Measurements from ENCODE around the gene FEZF1.

GRCh38 chr7:122309421-122309820 lies 4.9 kb upstream of the FEZF1 start:
- no peak for TF ChIP-seq EZH2phosphoT487 (conservative IDR thresholded peaks at IDR 0.05; ENCODE audit: low read length)
- TF ChIP-seq CTCF (IDR thresholded peaks at IDR 0.05; ENCODE audit: insufficient read depth, low read length, poor library complexity, severe bottlenecking), result no peak
